GM18867 (cell line): ENCODE measurements around the gene GSTA3.
A peak's percentile ranks its signal among the peaks of the same experiment; 100 is the strongest.
"Not testable (repeated sequence)": the region's sequence is repeated elsewhere in the genome, so short reads cannot be mapped to it uniquely, and the experiment has no call there.

ENCODE experiments used
- ATAC-seq: cut with Tn5 transposase; IDR thresholded peaks from one replicate; pipeline ENCODE4 v1.9.1; 2021; ENCODE audit warnings: mild to moderate bottlenecking, moderate library complexity; ENCODE audit not compliant: unreplicated experiment

The GSTA3 gene

GRCh38 chr6:52914516-52914915 is 5.0 kb upstream of the GSTA3 start:
- no peak for ATAC-seq

- no peak for ATAC-seq
Observed at GRCh38 chr6:52910091-52910490, 593 bp upstream of the GSTA3 start.

GRCh38 chr6:52909131-52909530 is 367 bp downstream of the GSTA3 start:
- ATAC-seq, result no peak

- ATAC-seq, result no peak
Observed at GRCh38 chr6:52908526-52908925, 972 bp downstream of the GSTA3 start.

- no peak for ATAC-seq
Observed at GRCh38 chr6:52904562-52905279, 4.8 kb downstream of the GSTA3 start.

- no peak for ATAC-seq
Observed at GRCh38 chr6:52900536-52900935, 9.0 kb downstream of the GSTA3 start.

- not testable (repeated sequence) for ATAC-seq
Observed at GRCh38 chr6:52895790-52896189, 13.7 kb downstream of the GSTA3 start.

GRCh38 chr6:52894285-52894684 is 15.2 kb downstream of the GSTA3 start:
- no peak for ATAC-seq

- no peak for ATAC-seq
Observed at GRCh38 chr6:52893803-52894202, 15.7 kb downstream of the GSTA3 start.

GRCh38 chr6:52893221-52893620 is 16.3 kb downstream of the GSTA3 start:
- ATAC-seq, result no peak

GRCh38 chr6:52890018-52890417 is 19.5 kb downstream of the GSTA3 start:
- no peak for ATAC-seq

GRCh38 chr6:52887910-52888524 is 21.5 kb downstream of the GSTA3 start:
- ATAC-seq, result no peak

GRCh38 chr6:52881996-52882841 is 27.3 kb downstream of the GSTA3 start:
- peak; percentile 99 for ATAC-seq

- ATAC-seq, result no peak
Observed at GRCh38 chr6:52881662-52881995, 27.9 kb downstream of the GSTA3 start.

GRCh38 chr6:52877786-52878185 is 31.7 kb downstream of the GSTA3 start:
- ATAC-seq, result no peak

- no peak for ATAC-seq
Observed at GRCh38 chr6:52877168-52877567, 32.3 kb downstream of the GSTA3 start.

GRCh38 chr6:52876056-52876787 is 33.3 kb downstream of the GSTA3 start:
- ATAC-seq, result no peak

- ATAC-seq, result no peak
Observed at GRCh38 chr6:52872031-52872430, 37.5 kb downstream of the GSTA3 start.

- ATAC-seq, result no peak
Observed at GRCh38 chr6:52871621-52872020, 37.9 kb downstream of the GSTA3 start.

- not testable (repeated sequence) for ATAC-seq
Observed at GRCh38 chr6:52870335-52871091, 39.0 kb downstream of the GSTA3 start.
